Ishikawa (cell line): ENCODE results near the gene NNT.
A peak's percentile ranks its signal among the peaks of the same experiment; 100 is the strongest.

Source experiments
- CEBPB ChIP-seq: IDR thresholded peaks from 2 replicates; pipeline ENCODE4 v1.6.1; 2012
- CREB1 ChIP-seq: IDR thresholded peaks from 2 replicates; pipeline ENCODE4 v1.6.1; 2012; ENCODE audit warnings: low read depth
- EGR1 ChIP-seq: IDR thresholded peaks from 2 replicates; pipeline ENCODE4 v1.6.1; 2012
- EP300 ChIP-seq: IDR thresholded peaks from 2 replicates; pipeline ENCODE4 v1.6.1; 2012; ENCODE audit warnings: borderline replicate concordance
- FOXM1 ChIP-seq: IDR thresholded peaks from 2 replicates; pipeline ENCODE4 v1.6.1; 2012; ENCODE audit warnings: low read depth, borderline replicate concordance
- NFIC ChIP-seq: IDR thresholded peaks from 2 replicates; pipeline ENCODE4 v1.6.1; 2012
- RAD21 ChIP-seq: IDR thresholded peaks from 2 replicates; pipeline ENCODE4 v1.6.1; 2012; ENCODE audit warnings: low read depth
- TAF1 ChIP-seq: IDR thresholded peaks from 2 replicates; pipeline ENCODE4 v1.6.1; 2012; ENCODE audit warnings: low read depth, mild to moderate bottlenecking
- TCF12 ChIP-seq: IDR thresholded peaks from 2 replicates; pipeline ENCODE4 v1.6.1; 2012; ENCODE audit warnings: low read depth
- TEAD4 ChIP-seq: IDR thresholded peaks from 2 replicates; pipeline ENCODE4 v1.6.1; 2012
- YY1 ChIP-seq: IDR thresholded peaks from 2 replicates; pipeline ENCODE4 v1.6.1; 2012; ENCODE audit warnings: low read depth
- ZBTB7A ChIP-seq: IDR thresholded peaks from 2 replicates; pipeline ENCODE4 v1.6.1; 2012; ENCODE audit warnings: low read depth
- TF ChIP-seq, protein P1 (sequence below): IDR thresholded peaks from 2 replicates; pipeline ENCODE4 v1.6.1; 2012
- TF ChIP-seq, protein P2 (sequence below): IDR thresholded peaks from 2 replicates; pipeline ENCODE4 v1.6.1; 2012
- TF ChIP-seq, protein P3 (sequence below): IDR thresholded peaks from 2 replicates; pipeline ENCODE4 v1.6.1; 2012; ENCODE audit warnings: low read depth, mild to moderate bottlenecking

NNT gene

DNA sequence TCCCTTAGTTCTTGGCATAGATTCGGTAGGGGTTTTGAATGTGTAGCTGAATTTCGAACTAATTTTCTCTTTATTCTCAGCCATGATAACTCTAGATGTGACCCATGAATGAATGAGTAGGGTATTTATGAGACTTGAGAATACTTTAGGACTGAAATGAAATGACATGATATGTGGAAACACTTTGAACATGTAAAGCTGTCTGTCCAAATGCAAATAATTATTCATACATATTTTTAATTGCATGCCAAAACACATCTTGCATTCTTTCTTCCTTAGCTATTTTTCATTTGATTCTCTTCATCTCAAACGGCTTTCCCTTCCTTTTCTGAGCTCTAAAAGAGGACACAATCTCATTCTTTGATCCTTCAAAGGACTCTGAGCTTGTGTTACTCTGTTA lies 3.4 kb downstream of the NNT start:
- TF ChIP-seq FOXM1 (no peak), TEAD4 (no peak), NFIC (no peak), CEBPB (no peak), TCF12 (no peak), ZBTB7A (no peak), CREB1 (no peak), RAD21 (no peak), YY1 (no peak), EGR1 (no peak), EP300 (no peak), TAF1 (no peak)
- TF ChIP-seq, protein P1, sequence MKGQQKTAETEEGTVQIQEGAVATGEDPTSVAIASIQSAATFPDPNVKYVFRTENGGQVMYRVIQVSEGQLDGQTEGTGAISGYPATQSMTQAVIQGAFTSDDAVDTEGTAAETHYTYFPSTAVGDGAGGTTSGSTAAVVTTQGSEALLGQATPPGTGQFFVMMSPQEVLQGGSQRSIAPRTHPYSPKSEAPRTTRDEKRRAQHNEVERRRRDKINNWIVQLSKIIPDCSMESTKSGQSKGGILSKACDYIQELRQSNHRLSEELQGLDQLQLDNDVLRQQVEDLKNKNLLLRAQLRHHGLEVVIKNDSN: no peak
- TF ChIP-seq, protein P2, sequence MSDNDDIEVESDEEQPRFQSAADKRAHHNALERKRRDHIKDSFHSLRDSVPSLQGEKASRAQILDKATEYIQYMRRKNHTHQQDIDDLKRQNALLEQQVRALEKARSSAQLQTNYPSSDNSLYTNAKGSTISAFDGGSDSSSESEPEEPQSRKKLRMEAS: no peak
- TF ChIP-seq, protein P3, sequence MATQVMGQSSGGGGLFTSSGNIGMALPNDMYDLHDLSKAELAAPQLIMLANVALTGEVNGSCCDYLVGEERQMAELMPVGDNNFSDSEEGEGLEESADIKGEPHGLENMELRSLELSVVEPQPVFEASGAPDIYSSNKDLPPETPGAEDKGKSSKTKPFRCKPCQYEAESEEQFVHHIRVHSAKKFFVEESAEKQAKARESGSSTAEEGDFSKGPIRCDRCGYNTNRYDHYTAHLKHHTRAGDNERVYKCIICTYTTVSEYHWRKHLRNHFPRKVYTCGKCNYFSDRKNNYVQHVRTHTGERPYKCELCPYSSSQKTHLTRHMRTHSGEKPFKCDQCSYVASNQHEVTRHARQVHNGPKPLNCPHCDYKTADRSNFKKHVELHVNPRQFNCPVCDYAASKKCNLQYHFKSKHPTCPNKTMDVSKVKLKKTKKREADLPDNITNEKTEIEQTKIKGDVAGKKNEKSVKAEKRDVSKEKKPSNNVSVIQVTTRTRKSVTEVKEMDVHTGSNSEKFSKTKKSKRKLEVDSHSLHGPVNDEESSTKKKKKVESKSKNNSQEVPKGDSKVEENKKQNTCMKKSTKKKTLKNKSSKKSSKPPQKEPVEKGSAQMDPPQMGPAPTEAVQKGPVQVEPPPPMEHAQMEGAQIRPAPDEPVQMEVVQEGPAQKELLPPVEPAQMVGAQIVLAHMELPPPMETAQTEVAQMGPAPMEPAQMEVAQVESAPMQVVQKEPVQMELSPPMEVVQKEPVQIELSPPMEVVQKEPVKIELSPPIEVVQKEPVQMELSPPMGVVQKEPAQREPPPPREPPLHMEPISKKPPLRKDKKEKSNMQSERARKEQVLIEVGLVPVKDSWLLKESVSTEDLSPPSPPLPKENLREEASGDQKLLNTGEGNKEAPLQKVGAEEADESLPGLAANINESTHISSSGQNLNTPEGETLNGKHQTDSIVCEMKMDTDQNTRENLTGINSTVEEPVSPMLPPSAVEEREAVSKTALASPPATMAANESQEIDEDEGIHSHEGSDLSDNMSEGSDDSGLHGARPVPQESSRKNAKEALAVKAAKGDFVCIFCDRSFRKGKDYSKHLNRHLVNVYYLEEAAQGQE: no peak

DNA sequence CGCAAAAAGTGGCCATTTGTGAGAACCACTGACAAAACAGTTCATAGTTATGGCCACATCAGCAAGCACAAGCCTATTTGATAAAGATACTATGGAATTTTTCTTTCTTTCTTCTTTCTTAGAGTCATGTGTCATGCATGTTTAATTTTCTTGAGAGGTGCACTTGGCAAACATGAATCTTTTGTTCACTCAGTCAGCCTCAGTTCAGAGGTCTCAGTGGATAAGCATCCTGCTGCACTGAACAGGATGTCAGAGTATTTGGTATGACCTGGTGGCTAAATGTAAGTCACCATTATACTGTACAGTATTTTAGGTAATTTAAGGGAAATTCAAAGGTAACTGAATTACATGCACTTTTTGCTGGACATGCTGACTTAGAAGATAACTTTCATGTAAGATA lies 5.4 kb downstream of the NNT start:
- TF ChIP-seq ZBTB7A (no peak), FOXM1 (no peak), EP300 (no peak), EGR1 (no peak), NFIC (no peak), CREB1 (no peak), TAF1 (no peak), TCF12 (no peak), RAD21 (no peak), TEAD4 (no peak)
- TF ChIP-seq, protein P3: no peak
- TF ChIP-seq, protein P2: no peak

DNA sequence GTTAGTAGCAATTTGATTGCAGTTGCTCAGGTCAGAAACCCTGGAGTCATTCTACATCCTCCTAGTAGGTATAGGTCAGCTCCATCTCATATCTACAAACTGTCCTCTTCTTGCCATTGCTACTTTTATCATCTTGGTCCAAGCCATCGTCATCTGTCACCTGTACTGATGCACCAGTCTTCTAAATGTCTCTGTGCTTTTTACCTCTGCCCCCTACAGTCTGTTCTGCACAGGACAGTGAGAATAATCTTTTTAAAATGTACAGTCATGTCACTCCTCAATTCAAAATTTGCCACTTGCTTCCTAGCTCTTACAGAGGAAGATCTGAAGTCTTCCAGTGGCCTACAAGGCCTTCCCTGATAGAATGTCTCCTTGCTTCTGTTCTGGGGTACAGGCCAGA lies 6.8 kb downstream of the NNT start:
- TF ChIP-seq, protein P1: no peak
- peak; percentile 21; the same call in 1 of the 2 replicates for TF ChIP-seq RAD21
- no peak for TF ChIP-seq FOXM1
- no peak for TF ChIP-seq TAF1

DNA sequence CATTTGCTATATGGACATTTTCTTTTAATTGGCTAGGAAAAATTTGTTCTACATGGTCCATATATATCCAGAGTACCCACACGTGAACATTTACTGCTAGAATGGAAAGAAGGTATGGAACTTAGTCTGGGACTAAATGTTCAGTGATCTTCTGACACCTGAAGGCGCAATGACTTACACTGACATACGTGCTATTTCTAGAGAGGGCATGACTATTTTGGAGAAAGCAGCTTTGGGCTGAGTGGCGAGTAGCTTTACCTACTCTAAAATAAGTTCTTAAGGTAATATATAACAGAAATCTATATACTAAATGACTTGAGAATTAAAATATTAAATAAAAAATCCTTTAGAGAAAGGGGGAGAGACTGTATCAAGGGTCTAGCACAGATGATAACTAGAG lies 10.4 kb downstream of the NNT start:
- TF ChIP-seq EGR1: no peak
- TF ChIP-seq, protein P2: no peak
- TF ChIP-seq CEBPB: no peak
- no peak for TF ChIP-seq ZBTB7A
- TF ChIP-seq NFIC: no peak
- no peak for TF ChIP-seq TEAD4
- no peak for TF ChIP-seq TCF12
- no peak for TF ChIP-seq CREB1

DNA sequence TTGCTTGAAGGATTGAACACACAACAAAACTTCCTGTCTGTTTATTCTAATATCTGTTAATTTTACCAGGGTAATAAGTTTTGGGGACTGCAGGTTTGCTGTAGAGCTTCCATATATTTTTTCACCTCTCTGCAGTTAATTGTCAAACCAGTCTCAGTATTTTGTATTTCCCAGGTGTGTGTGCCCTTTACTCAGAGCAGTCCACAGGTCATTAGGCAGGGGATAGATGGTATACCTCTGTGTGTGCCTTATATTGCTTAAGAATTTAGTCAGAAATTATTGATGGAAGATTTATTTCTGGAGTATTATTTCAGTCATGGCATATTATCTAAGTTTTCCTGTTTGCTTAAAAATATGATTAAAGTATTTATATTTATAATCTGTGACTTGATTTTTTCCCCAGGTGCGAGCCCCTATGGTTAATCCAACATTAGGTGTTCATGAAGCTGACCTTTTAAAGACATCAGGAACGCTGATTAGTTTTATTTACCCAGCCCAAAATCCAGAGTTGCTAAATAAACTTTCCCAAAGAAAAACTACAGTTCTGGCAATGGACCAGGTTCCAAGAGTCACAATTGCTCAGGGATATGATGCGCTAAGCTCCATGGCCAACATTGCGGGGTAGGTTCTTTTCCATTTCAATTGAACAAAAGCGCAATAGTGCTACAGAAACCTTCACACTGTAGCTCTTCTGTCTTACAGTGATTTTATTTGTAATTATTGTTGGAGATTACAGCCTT lies 12.6 kb downstream of the NNT start:
- TF ChIP-seq TCF12: no peak
- TF ChIP-seq NFIC: no peak
- TF ChIP-seq FOXM1: no peak
- no peak for TF ChIP-seq EP300
- TF ChIP-seq, protein P1: no peak
- no peak for TF ChIP-seq TEAD4
- no peak for TF ChIP-seq CEBPB
- TF ChIP-seq TAF1: no peak
- TF ChIP-seq ZBTB7A: no peak
- TF ChIP-seq, protein P3: no peak
- TF ChIP-seq, protein P2: no peak
- TF ChIP-seq CREB1: no peak
- no peak for TF ChIP-seq RAD21
- TF ChIP-seq YY1: no peak
- TF ChIP-seq EGR1: no peak
